GM19397 (cell line): ENCODE measurements around the gene CSF1R.
"Not testable (repeated sequence)": the region's sequence is repeated elsewhere in the genome, so short reads cannot be mapped to it uniquely, and the experiment has no call there.

Source experiments
- ATAC-seq: cut with Tn5 transposase; IDR thresholded peaks from one replicate; pipeline ENCODE4 v1.9.1; 2021; ENCODE audit warnings: mild to moderate bottlenecking, moderate library complexity; ENCODE audit not compliant: unreplicated experiment

CSF1R gene

DNA sequence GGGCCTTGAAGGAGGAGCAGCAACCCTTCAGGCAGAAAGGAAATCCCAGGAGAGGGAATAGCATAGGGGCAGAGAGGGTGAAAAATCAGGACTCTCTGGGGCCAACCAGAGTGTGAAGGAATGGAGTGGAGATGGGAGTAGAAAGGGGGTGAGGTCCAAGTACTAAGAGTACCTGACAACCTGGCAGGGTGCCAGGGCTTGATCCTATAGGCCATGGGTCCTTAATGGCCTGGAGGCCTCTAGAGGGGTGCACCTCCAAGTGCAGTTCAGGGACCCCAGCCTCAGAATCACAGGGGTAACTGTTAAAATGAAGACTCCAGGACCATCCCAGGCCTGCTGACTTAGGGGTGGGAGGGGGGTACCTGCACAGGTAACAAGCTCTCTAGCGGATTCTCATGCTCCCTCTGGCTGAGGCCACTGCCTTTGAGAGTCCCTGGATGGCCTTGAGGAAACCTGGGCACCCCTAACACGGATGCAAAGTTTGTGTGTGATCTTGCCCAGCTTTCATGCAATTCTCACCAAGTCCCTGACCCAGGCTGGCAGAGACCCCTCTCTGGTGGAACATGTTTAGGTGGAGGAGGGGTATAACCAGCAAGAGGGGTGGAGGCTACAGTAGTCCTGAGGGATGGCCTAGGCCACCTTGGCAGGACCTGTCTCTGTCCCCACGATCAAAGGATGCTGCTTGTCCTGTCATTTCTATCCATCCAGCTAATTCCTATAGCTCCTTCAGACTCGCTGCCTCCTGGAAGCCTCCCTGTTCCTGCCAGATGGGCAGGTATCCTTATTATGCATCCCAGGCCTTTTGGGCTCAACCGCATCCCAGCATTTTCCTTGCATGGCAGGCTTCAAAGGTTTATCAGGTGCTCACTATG lies 17.6 kb upstream of the CSF1R start:
- no peak for ATAC-seq

GRCh38 chr5:150101023-150101422 lies 14.7 kb upstream of the CSF1R start:
- no peak for ATAC-seq

- no peak for ATAC-seq
Observed at GRCh38 chr5:150097152-150097551, 10.8 kb upstream of the CSF1R start.

- ATAC-seq, result no peak
Observed at GRCh38 chr5:150092159-150092787, 5.9 kb upstream of the CSF1R start.

DNA sequence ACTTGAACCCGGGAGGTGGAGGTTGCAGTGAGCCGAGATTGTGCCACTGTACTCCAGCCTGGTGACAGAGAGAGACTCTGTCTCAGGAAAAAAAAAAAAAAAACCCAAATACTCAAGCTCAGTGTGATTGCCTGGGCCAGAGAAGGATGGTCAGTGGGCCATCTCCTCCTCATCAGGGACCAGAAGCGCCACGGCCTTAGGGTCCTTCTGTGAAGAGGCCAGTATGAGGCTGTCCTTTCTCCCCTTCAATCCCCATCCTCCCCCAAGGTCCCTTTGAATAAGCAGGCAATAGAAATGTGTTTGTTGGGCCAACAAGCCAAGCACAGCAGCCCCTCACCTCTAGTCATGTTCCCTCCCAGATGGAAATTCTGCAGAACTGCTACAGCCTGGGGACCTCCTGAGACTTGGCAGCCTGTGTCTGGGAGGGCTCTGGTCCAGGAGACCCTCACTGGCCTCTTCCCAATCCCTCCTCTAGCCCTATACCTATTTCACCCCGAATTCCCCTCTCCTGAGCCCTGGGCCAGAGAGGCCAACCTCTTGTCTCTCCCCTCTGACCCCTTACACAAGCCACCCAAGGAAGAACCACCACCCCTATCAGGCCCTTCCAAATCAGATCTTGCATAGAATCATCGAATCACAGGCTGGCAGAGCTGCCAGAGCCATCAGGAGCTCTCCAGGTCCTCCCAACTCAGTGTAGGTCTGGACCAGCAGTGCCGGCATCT lies 1.0 kb downstream of the CSF1R start:
- ATAC-seq, result no peak

- not testable (repeated sequence) for ATAC-seq
Observed at GRCh38 chr5:150084754-150085153, 1.6 kb downstream of the CSF1R start.

GRCh38 chr5:150082889-150083288 lies 3.5 kb downstream of the CSF1R start:
- ATAC-seq, result no peak

DNA sequence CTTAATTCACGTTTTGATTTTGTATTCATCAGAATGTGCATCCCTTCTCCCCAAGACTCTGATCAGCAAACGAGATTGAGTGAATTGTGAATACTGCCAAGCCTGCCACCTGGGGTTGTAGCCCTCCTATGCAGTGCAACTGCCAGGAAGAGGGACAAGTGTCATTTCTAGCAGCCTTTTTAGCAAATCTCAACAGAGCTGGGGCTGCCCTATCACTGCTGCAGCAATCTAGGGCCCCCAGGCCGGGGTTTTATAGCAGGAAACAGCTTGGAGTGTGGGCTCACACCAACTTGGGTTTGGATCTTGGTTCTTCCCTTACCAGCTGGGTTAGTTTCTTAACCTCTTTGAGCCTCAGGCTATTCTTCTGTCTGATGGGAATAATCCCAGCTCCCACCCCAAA lies 4.0 kb downstream of the CSF1R start:
- no peak for ATAC-seq

GRCh38 chr5:150081541-150082283 lies 4.6 kb downstream of the CSF1R start:
- peak; percentile 79 for ATAC-seq

GRCh38 chr5:150080696-150081435 lies 5.5 kb downstream of the CSF1R start:
- ATAC-seq, result no peak

DNA sequence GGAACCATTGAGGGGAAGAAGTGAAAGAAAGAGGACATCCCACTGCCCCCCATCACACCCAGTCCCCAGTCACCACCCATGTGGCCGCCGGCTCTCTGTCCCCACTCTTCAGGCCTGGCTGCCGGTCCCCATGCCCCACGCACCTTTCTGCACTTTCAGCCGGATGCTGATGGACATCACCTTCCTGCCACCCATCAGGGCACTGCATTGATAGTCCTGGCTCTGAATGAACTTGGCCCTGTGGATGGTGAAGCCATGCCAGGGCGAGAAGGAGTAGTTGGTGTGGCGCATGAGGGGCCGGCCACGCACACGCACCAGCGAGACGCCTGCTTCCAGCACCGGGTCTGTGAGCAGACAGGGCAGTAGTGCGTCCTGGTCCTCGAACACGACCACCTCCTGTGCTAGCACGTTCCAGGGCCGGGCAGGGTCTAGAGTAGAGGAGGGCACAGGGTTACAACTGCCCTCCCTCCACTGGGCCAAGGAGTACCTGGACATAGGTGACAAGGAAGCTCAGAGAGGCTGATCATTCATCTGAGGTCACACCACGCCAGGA lies 6.4 kb downstream of the CSF1R start:
- ATAC-seq, result no peak

DNA sequence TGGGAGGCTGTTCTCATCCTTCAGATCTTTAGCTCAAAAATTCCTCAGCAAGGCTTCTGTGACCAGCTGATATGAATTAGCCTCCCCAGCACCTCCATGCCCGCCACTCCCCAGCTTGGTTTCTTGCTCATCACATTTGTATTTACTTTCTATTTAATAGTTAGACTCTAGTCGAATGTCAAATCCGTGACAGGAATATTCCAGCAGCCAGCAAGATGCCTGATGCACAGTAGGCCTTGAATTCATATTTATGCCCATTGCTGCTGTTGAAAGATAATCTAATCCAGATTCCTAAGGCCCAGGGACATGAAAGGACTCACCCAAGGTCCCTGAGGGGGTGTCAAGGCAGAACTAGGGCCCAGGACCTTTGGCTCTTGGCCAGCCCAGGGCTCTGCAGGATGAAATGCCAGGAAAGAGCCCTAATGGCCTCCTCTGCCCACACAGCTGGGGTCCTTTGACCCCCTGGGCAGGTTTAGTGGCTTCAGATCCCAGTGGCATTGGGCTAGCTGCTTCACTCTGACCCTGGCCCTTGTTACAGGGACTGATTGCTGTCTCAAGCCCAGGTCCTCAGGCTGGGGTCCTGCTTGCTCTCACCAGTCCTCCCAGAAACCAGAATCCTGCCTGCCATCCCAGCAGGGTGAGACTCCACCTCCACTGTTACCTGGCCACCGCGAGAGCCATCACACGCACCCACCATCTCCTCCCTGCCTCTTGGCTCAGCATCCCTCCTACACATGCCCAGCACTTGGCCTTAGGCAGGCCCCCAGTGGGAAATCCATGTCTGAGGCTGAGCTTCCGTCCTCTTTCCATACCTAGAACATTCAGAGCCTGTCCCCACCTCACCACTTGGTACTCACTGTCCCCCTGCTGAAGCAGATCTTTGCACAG lies 7.3 kb downstream of the CSF1R start:
- ATAC-seq, result no peak

DNA sequence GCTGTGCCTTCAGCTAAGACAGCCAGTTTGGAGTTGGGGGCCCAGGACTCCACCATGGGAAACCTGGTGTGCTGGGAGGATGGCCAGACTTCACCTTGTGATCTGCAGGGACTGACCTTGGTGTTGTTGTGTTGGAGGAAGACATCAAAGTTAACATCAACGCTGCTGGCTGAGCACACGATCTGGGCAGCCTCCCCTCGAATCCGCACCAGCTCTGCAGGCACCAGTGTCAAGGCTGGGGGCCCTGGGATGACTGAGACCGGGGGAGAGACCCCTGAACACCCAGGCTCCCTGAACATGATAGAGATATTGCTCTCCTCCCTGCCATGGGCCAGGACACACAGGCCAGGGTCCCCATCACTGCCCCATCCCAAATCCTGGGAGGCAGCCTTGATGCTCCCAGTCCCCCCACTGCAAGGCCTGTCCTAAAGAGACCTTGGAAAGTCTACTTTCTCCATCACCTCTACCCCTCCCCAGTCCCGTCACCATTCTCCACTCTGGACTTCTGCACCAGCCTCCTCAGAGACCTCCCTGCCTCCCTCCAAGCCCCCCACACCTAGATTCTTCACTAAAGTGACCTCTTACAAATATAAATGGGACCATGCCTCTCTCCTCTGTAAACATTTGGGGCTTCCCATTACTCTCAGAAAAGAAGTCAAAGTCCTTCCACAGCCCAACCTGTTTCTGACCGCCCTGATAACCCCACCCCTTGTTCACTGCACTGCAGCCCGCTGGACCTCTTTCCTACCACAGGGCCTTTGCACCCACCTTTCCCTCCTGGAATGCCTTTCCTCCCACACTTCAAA lies 8.2 kb downstream of the CSF1R start:
- ATAC-seq, result no peak

DNA sequence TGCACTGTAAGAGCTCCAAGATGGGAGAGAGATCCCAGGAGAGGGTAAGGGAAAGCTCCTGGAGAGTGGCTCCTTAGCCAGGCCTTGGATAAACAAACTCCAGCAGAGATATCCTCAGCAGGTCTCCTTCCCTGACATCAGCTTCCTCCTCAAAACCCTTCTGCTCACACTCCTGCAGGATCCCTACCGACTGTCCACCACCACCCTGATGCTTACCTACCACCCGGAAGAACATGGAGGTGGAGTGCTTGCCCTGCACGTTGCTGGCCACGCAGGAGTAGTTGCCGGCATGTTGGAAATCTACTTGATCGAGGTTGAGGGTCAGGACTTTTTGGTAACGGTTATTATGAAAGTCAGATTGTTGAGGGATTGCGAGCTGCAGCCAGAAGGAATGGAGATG lies 9.3 kb downstream of the CSF1R start:
- ATAC-seq, result no peak

DNA sequence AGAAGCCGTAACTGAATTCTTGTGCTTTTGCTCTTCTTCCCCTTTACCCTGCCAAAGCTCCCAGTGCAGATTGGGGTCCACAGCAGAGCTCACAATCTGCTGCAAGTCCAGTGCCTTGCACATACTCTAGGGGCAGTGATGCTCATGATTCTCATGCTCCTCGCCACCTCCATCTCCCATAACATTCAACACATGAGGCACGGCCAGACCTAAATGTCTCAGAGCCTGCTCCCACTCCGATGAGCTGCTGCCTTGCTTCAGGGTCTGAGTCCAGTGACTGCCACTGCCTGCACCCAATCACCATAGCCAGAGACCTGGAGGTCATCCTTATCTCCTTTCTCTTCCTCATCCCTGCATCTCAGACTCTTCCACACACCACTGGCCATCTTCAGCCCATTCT lies 10.5 kb downstream of the CSF1R start:
- no peak for ATAC-seq

GRCh38 chr5:150075233-150075632 lies 11.1 kb downstream of the CSF1R start:
- ATAC-seq, result no peak

GRCh38 chr5:150073677-150074076 lies 12.7 kb downstream of the CSF1R start:
- no peak for ATAC-seq

- ATAC-seq, result no peak
Observed at GRCh38 chr5:150073086-150073625, 13.2 kb downstream of the CSF1R start.
